ENCODE results near the gene H2BK1. TPM values are rescaled to one million over a fixed set of nuclear protein-coding genes. Genes with fewer than 3 reads are reported as not detected.

The H2BK1 gene
- total RNA-seq, 1 donor = not detected

- no peak for TF ChIP-seq CTCF (IDR thresholded peaks at IDR 0.05; ENCODE audit: insufficient read depth, low read length)
- no peak for DNase-seq (ENCODE audit: low read depth)
- no peak overlapping the region for H3K4me3 ChIP-seq (ENCODE audit: low read depth, low read length)
Measured at GRCh38 chr7:151195616-151196450, 14.5 kb downstream of the H2BK1 start.

GRCh38 chr7:151194188-151194587 is 16.1 kb downstream of the H2BK1 start:
- no peak for TF ChIP-seq CTCF (IDR thresholded peaks at IDR 0.05; ENCODE audit: insufficient read depth, low read length)
- no peak for DNase-seq (ENCODE audit: low read depth)
- H3K4me3 ChIP-seq (ENCODE audit: low read depth, low read length) = no peak overlapping the region

GRCh38 chr7:151193203-151193978 is 16.9 kb downstream of the H2BK1 start:
- H3K4me3 ChIP-seq (ENCODE audit: low read depth, low read length) = no peak overlapping the region
- TF ChIP-seq CTCF (IDR thresholded peaks at IDR 0.05; ENCODE audit: insufficient read depth, low read length) = no peak
- DNase-seq (ENCODE audit: low read depth) = no peak

- TF ChIP-seq CTCF (IDR thresholded peaks at IDR 0.05; ENCODE audit: insufficient read depth, low read length) = no peak
- H3K4me3 ChIP-seq (ENCODE audit: low read depth, low read length) = no peak overlapping the region
- DNase-seq (ENCODE audit: low read depth) = no peak
Measured at GRCh38 chr7:151192002-151192539, 18.2 kb downstream of the H2BK1 start.

- TF ChIP-seq CTCF (IDR thresholded peaks at IDR 0.05; ENCODE audit: insufficient read depth, low read length) = no peak
- DNase-seq (ENCODE audit: low read depth) = no peak
- no peak overlapping the region for H3K4me3 ChIP-seq (ENCODE audit: low read depth, low read length)
Measured at GRCh38 chr7:151191544-151191943, 18.7 kb downstream of the H2BK1 start.

- DNase-seq (ENCODE audit: low read depth) = no peak
- TF ChIP-seq CTCF (IDR thresholded peaks at IDR 0.05; ENCODE audit: insufficient read depth, low read length) = no peak
Measured at GRCh38 chr7:151189038-151189437, 21.2 kb downstream of the H2BK1 start.

More at GRCh38 chr7:151189038-151189437, 21.2 kb downstream of the H2BK1 start:
- no peak overlapping the region for H3K4me3 ChIP-seq (ENCODE audit: low read depth, low read length)
